GM18508 (cell line): Measurements from ENCODE around the gene COX14.
A peak's percentile ranks its signal among the peaks of the same experiment; 100 is the strongest.
"Not testable (repeated sequence)": the region's sequence is repeated elsewhere in the genome, so short reads cannot be mapped to it uniquely, and the experiment has no call there.

Experiments
- ATAC-seq: cut with Tn5 transposase; IDR thresholded peaks from one replicate; pipeline ENCODE4 v1.9.1; 2021; ENCODE audit warnings: moderate number of reproducible peaks; ENCODE audit not compliant: insufficient read depth, unreplicated experiment

Gene COX14

DNA sequence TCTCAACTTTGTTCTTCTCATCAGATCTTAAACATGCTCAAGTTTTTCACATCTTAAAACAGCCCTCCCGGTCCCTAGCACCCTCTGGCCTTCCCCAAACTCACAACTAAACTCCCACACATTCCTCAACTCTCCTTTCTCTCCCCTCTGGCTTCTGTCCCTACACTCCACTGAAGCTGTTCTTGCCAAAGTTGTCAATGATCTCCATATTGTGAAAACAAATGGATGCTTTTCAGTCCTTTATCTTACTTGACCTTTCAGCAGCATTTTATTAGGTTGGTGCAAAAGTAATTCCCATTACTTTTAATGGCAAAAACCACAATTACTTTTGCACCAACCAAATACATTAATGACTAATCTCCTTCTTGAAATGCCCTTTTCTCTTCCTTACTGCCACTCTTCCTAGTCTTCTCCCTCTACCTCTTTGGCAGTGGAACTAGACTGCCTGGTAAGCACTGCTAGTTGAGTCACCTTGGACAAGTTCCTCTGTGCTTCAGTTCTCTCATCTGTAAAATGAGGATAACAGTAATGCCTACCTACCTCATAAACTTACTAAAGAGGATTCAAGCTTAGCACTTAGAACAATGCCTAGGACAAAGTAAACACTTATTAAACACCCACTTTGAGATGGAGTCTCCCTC, 39.1 kb downstream of the COX14 start:
- ATAC-seq: no peak

DNA sequence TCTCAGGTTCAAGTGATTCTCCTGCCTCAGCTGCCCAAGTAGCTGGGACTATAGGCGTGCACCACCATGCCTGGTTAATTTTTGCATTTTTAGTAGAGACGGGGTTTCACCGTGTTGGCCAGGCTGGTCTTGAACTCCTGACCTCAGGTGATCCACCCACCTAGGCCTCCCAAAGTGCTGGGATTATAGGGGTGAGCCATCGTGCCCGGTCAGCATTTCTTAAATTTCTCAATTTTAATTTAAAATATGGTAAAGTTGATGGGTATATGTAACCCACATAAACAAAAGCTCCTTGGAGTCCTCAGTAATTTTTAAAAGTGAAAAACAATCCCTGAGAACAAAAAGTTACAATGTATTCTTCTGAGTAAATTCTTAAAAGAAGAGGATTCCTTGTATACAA, 42.9 kb downstream of the COX14 start:
- not testable (repeated sequence) for ATAC-seq

DNA sequence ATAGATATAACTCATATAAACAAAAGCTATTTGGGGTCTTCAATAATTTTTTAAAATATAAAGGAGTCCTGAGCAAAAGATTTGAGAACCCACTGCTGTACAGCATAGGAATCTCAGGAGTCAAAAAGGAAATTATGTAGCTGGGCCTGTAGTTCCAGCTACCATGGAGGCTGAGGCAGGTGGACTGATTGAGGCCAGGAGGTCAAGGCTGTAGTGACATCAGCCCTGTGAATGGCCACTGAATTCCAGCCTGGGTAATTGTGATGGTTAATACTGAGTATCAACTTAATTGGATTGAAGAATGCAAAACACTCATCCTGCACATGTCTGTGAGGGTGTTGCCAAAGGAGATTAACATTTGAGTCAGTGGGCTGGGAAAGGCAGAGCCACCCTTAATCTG, 44.6 kb downstream of the COX14 start:
- no peak for ATAC-seq

DNA sequence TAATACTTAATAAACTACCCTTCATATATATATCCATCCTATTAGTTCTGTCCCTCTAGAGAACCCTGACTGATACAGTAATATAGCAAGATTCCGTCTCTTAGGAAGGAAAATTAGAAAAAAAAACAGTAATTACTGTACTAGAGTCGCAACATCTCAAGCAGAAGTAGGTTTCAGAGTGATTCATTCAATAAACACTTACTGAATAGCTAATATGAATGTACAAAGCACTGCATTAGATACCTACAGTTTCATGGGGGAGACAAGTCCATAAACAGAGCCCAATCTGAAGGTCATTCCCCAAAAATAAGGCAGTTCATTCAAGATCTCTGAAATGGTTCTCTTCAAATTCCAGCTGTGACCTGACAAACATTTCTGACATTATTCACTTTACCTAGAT, 45.2 kb downstream of the COX14 start:
- ATAC-seq: no peak

DNA sequence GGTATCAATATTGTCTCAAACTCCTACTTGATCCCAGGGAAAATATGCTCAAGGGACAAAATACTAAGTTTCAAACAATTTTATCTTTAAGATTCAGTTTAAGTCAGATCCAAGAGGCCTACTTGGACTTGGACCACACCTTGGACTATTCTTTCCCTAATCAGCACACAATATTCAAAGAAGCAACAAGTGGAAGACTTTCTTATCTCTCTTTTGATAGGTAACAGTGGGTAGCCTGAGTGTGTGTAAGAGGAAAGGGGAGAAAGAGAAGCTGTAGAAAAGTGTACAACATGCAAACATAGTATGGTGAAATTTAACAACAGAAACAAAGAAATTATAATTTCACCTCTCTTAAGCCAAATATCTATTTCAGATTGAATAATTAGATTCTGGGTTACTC, 48.6 kb downstream of the COX14 start:
- no peak for ATAC-seq

DNA sequence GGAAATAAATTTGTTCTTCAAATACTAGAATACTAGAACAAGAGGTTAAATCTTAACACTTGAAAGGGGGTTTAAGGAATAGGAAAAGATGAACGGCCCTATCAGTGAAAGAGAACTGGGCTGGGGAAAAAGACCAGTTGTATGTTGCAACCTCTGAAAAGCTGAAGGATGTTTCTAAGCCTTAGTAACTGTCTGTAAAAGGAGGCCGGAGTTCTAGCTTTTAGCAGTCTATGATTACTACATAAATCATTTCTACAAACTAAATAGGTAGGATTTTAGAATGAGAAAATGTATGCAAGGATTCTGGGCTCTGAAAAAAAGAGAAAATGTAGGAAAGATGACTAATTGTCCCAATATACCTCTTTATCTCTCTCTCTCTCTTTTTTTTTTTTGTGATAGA, 50.2 kb downstream of the COX14 start:
- ATAC-seq: no peak

DNA sequence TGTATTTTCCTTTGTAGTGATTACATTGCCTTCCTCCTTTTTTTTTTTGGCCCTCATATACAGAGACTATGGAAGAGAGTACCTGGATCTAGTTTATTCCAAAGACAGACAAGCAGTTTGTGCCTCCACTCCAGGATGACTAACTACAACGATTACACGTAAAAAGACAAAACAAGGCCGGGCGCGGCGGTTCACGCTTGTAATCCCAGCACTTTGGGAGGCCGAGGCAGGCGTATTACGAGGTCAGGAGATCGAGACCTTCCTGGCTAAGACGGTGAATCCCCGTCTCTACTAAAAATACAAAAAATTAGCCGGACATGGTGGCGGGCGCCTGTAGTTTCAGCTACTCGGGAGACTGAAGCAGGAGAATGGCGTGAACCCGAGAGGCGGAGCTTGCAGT, 52.9 kb downstream of the COX14 start:
- ATAC-seq: no peak

DNA sequence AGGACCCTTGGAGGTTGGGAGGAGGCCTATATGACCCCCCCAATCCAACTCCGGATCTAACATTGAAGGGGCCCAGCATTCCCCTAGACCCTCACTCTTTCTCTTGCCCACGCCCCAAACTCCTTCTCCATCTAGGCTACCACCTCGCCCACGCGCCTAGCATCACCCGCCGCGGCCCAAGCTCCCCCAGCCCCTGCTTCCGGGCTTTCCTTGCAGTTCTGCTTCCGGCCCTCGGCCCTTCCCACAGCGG, 54.7 kb downstream of the COX14 start:
- ATAC-seq: peak; percentile 23

DNA sequence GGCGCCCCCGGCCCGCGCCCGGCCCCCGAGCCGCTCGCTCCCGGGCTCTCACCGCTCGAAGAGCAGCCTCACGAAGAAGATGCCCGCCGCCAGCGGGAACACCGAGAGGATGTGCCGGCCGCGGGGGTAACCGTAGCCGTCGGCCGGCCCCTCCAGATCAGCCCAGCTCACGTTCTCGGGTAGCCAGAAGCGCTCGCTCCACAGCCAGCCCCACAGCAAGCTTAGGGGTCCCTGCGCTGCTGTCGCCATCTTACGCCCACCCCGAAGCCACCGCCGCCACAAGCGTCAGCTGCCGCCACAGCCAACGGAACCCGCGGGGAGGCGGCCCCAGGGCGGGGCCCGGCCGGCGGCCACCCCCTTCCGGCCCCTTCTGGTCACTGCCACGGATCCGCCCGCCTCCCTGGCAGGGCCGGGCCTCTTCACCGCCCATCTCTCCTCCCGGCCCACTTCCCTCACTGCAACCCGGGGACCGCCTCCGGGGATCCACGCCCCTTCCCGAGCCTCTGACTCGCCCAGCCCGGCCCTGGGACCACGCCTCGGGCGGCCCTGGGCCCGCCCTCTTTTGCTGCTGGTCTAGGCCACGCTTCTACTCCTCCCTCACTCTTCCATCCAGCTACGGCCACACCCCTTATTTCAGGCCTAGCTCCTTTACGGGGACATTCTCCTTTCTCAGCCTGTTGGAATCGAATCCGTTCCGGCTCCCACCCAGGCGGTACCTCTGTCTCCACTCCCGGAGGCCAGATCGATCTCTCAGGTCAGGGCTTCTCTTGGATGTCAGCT, 55.2 kb downstream of the COX14 start, which contains the start of gene CERS5:
Gene CERS5, minus strand, starts transcription at position 321 of the 780 bp plus-strand sequence. Its CDS starts 72 bp downstream, at position 249.
- ATAC-seq: peak; percentile 84
